GM12891 (cell line): ENCODE measurements around the gene RGCC.

Experiments used
- PAX5 ChIP-seq: IDR thresholded peaks from 2 replicates; pipeline ENCODE4 v1.6.1; 2011; ENCODE audit warnings: low read length, moderate library complexity, mild to moderate bottlenecking; ENCODE audit not compliant: insufficient read depth, severe bottlenecking
- POLR2A ChIP-seq: IDR thresholded peaks from 2 replicates; pipeline ENCODE4 v1.6.1; 2011; ENCODE audit warnings: low read depth, low read length, control low read depth
- POLR2AphosphoS5 ChIP-seq: IDR thresholded peaks from 2 replicates; pipeline ENCODE4 v1.6.1; 2011; ENCODE audit warnings: low read depth, low read length, control low read depth
- POU2F2 ChIP-seq: IDR thresholded peaks from 2 replicates; pipeline ENCODE4 v1.6.1; 2011; ENCODE audit warnings: low read depth, mild to moderate bottlenecking, control low read depth, low read length, moderate library complexity
- TAF1 ChIP-seq: IDR thresholded peaks from 2 replicates; pipeline ENCODE4 v1.6.1; 2011; ENCODE audit warnings: low read depth, low read length, control low read depth

GRCh38 chr13:41453620-41454019 is 3.7 kb upstream of the RGCC start:
- TF ChIP-seq TAF1 (no peak), POU2F2 (no peak), POLR2A (no peak), POLR2AphosphoS5 (no peak), PAX5 (no peak)
